DMS 273 (cell line): ENCODE data around the gene EPM2A.
"Not testable (repeated sequence)": the region's sequence is repeated elsewhere in the genome, so short reads cannot be mapped to it uniquely, and the experiment has no call there.

Source experiments
- DNase-seq: peaks from one replicate; lab custom pipeline; 2025; ENCODE audit not compliant: unreplicated experiment; lab: John Stamatoyannopoulos, UW

The EPM2A gene

GRCh38 chr6:145735356-145736165, at the start of gene EPM2A:
TSS of gene EPM2A (minus strand) at chr6:145735520. CDS start at chr6:145735498, 22 bp downstream.
- DNase-seq, result peak; percentile 91

GRCh38 chr6:145784683-145785082, 49.4 kb upstream of the EPM2A start:
- peak; percentile 11 for DNase-seq

DNA sequence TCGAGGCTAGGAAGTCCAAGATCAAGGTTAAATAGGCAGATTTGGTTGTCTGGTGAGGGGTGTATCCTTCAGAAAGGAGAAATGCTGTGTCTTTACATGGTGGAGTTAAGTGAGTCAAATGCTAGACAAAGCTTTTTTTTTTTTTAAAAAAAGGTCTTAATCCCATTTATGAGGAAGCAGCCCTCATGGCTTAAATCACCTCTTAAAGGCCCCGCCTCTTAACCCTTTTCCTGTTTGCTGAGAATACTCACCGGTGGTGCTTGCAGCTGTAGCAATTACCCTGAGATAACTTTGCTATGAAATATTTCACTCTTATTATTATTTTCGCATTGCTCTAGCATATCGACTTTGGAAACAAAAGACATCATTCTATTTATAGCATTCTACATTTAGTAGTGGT, 48.5 kb upstream of the EPM2A start:
- DNase-seq, result no peak

DNA sequence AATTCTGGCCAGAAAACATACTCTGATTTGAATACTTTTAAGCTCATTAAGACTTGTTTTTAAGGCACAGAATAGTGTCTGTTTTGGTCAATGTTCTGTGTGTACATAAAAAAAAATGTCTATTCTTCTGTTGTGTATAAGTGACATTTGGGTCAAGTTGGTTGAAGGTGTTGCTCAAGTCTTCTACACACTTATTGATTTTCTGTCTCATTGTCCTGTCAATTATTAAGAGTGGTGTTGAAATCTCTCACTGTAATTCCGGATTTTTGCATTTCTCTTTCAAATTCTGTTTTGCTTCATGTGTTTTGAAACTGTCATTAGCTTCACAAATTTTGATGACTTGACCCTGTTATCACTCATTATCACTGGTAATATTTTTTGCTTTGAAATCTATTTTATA, 37.5 kb upstream of the EPM2A start:
- no peak for DNase-seq

GRCh38 chr6:145765449-145765848, 30.1 kb upstream of the EPM2A start:
- DNase-seq, result no peak

- no peak for DNase-seq
These were observed 28.4 kb upstream of the EPM2A start for GRCh38 chr6:145763742-145764141.

DNA sequence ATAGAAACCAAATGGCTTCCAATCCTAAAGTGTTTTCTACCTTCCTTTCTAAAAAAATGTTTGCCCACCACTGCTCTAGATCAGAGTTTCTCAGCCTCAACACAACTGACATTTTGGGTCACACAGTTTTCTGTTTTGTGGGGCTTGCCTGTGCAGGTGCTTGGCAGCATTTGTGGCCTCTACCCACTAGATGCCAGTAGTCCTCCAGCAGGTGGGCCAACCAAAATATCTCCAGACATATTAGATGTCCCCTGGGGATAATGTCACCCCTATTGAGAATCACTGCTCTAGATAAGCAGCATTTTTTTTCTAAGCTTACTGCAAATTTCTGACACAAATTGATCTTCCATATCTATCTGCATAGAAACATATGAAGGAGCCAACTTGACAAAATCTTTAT, 26.3 kb upstream of the EPM2A start:
- DNase-seq, result peak; percentile 20

GRCh38 chr6:145758113-145758512, 22.8 kb upstream of the EPM2A start:
- DNase-seq, result no peak

DNA sequence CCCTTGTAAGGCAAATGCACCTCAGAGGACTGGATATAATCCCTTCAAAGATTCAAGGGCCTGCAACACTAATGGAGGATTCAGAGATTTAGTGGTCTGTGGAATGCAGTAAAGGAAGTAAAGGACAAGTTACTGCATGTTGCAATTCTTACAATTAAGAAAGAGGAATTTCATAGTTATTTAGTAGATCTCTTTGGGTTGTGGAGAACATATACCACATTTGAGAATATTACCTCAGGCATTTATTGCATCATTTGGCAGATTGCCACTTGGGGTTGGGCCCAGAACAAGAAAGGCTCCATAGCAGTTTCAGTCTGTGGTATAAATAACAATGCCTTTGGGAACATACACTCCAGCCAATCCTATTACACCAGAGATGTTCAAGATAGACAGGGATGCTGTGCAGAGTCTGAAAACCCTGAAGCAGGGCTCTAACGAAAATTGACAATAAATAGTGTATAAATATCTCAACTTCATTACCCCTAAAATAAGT, 20.9 kb upstream of the EPM2A start:
- DNase-seq, result peak; percentile 56

DNA sequence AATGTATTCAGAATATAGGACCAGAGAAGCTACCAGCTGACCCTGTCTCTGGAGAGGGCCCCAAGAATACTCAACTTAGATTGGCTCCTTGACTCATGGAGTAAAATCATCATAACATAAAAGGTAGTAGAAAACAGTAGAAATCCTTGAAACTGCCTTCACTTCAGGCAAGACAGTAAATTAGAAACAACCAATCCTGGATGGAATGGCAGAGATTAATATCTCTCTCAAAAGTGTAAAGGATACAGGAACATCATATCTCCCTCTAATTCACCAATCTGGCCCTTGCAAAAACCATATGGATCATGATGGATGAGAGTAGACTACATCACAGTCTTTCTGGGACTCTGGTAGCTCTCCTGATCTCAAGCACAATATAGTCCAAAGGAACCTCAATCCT, 20.4 kb upstream of the EPM2A start:
- no peak for DNase-seq

- DNase-seq, result no peak
These were observed 17.3 kb upstream of the EPM2A start for GRCh38 chr6:145752638-145753037.

GRCh38 chr6:145749632-145750031, 14.3 kb upstream of the EPM2A start:
- no peak for DNase-seq

DNA sequence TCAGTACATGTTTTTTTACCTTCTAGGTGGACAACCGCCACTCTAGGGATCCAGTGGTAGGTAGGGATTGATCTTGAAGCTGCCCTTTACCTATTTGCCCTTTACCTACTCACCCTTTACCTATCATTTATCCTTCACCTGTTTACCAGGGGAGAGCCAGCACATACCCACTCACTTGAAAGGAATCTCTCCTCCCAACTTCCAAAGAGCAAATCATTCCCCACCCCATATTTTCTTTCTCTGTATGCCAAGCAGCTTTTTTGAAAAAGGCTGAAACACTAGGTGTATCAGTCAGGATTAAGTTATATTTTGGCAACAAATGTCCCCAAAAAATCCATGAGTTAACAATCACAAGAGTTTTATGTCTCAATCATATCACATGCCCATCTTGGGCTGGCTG, 10.5 kb upstream of the EPM2A start:
- DNase-seq, result no peak

DNA sequence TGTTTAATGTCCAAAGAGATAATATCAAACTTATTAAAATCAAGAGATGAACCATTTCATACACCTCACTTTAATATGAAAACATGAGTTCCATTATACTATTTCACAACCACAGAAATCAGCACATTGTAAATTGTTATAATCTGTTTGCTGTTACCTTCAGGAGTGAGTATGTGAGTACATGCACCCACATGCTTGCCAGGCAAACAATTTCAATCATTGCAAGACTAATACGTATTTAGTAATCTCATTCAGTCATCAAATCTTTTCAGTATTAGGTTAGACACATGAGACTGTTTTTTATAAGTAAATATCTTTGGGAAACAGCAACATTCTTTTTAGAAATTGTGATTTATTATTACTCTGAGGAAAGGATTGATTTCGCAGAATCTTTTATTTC, 9.3 kb upstream of the EPM2A start:
- DNase-seq, result no peak

- no peak for DNase-seq
These were observed 8.0 kb upstream of the EPM2A start for GRCh38 chr6:145743332-145743731.

DNA sequence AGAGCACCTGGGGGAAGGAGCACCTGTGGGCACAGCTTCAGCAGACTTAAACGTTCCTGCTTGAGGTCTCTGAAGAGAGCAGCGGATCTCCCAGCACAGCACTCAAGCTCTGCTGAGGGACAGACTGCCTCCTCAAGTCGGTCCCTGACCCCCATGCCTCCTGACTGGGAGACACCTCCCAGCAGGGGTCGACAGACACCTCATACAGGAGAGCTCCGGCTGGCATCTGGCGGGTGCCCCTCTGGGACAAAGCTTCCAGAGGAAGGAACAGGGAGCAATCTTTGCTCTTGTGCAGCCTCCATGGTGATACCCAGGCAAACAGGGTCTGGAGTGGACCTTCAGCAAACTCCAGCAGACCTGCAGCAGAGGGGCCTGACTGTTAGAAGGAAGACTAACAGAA, 7.2 kb upstream of the EPM2A start:
- DNase-seq, result not testable (repeated sequence)

- DNase-seq, result not testable (repeated sequence)
These were observed 4.4 kb upstream of the EPM2A start for GRCh38 chr6:145739685-145740084.

GRCh38 chr6:145738265-145738664, 2.9 kb upstream of the EPM2A start:
- no peak for DNase-seq

- peak; percentile 36 for DNase-seq
These were observed 1.4 kb upstream of the EPM2A start for GRCh38 chr6:145736661-145737144.

DNA sequence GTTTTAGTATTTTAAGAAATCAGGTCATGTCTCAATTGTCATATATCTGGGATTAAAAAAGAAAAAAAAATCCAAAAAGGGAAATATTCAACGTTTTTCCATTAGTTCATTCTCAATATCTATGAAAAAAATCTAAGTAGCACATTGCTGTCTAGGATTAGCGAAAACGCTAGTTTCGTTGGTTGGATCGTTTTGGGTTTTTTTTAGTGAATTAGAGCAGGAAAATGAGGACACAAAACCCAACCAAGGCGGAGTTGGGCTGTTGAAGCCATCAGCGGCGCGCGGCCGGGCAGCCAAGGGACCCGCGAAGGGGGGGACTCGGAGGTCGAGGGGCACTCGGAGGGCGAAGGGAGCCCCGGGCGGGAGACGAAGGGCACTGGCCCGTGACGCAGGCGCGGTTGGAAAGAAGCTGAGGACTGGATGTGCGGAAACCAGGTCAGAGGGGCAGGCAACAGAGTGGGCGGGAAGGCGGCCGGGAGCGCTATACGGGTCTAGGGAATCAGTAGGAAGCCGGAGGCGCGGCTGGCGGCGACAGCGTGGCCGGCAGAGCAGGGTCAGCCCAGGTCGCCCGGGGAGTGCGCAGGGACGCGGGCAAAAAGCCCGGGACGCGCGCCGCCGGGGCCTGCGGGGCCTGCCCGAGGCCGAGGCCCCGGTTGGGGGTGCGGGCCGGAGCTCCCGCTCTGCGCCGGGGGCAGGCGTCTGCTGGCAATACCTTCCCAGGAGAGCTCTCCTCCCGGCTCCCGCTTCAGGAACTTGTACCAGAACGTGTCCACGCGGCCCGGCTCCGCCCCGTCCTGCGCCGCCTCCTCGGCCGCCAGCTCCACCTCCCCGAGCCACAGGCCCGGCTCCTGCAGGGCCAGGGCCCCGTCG, 599 bp downstream of the EPM2A start:
- peak; percentile 96 for DNase-seq

- peak; percentile 49 for DNase-seq
These were observed 1.5 kb downstream of the EPM2A start for GRCh38 chr6:145733810-145734209.

DNA sequence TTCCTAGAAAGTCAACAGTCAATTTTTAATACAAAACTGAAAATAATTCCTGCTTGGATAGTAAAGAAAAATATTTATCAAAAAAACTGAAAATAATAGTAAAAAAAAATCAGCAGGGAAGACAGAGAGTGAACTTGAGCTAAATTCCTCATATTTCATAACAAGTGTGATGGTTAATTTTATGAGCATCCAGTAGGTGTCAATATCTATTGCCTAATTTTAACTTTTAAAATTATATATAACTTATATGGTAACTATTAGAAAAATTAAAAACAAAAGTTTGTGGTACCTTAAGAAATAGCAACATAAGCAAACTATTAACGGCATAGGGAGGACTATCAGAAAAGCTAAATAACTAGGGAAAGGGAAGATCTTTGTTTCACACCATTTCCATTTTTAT, 2.1 kb downstream of the EPM2A start:
- no peak for DNase-seq
